Activated CD4-positive, alpha-beta T cell treated with anti-CD3 and anti-CD28 coated beads, Interleukin-2, amount 50 U/mL, for 24 hours (primary cell): ENCODE measurements around the gene MZB1.
"Not testable (repeated sequence)": the region's sequence is repeated elsewhere in the genome, so short reads cannot be mapped to it uniquely, and the experiment has no call there.

ENCODE experiments used
- DNase-seq, 2 donors: peaks; one replicate each; pipeline ENCODE4 v3.0.0-alpha.2; 2020; ENCODE audit warnings: low read depth in 1 of 2, low spot score in 1 of 2

Gene MZB1

GRCh38 chr5:139378101-139378825, 11.4 kb downstream of the MZB1 start:
- no peak for DNase-seq

GRCh38 chr5:139377226-139377625, 12.5 kb downstream of the MZB1 start:
- DNase-seq, result no peak

- DNase-seq, result no peak
Observed at GRCh38 chr5:139376364-139376763, 13.3 kb downstream of the MZB1 start.

GRCh38 chr5:139374909-139375308, 14.8 kb downstream of the MZB1 start:
- no peak for DNase-seq

- DNase-seq, result no peak
Observed at GRCh38 chr5:139371482-139372435, 18.0 kb downstream of the MZB1 start.

GRCh38 chr5:139369181-139369580, 20.5 kb downstream of the MZB1 start:
- DNase-seq, result no peak

GRCh38 chr5:139368613-139369012, 21.1 kb downstream of the MZB1 start:
- DNase-seq, result no peak

- DNase-seq, result no peak
Observed at GRCh38 chr5:139364466-139364865, 25.2 kb downstream of the MZB1 start.

- DNase-seq, result no peak
Observed at GRCh38 chr5:139363937-139364336, 25.8 kb downstream of the MZB1 start.

- DNase-seq, result no peak
Observed at GRCh38 chr5:139361835-139362429, 27.8 kb downstream of the MZB1 start.

GRCh38 chr5:139360384-139360783, 29.3 kb downstream of the MZB1 start:
- DNase-seq, result no peak

GRCh38 chr5:139358064-139358463, 31.6 kb downstream of the MZB1 start:
- no peak for DNase-seq

- not testable (repeated sequence) for DNase-seq
Observed at GRCh38 chr5:139355900-139356299, 33.8 kb downstream of the MZB1 start.

GRCh38 chr5:139354186-139354585, 35.5 kb downstream of the MZB1 start:
- no peak for DNase-seq

GRCh38 chr5:139347863-139348262, 41.9 kb downstream of the MZB1 start:
- not testable (repeated sequence) for DNase-seq

GRCh38 chr5:139345442-139345841, 44.3 kb downstream of the MZB1 start:
- not testable (repeated sequence) for DNase-seq

- DNase-seq, result no peak
Observed at GRCh38 chr5:139344177-139344576, 45.5 kb downstream of the MZB1 start.

GRCh38 chr5:139343476-139343875, 46.2 kb downstream of the MZB1 start:
- no peak for DNase-seq

- no peak for DNase-seq
Observed at GRCh38 chr5:139342423-139342723, 47.3 kb downstream of the MZB1 start.

GRCh38 chr5:139341689-139342422, 47.9 kb downstream of the MZB1 start, which contains the start of gene PAIP2:
TSS of gene PAIP2 (plus strand) at chr5:139341854. CDS start at chr5:139363785, 21,931 bp downstream.
- DNase-seq, result peak; percentile 92 to 96

GRCh38 chr5:139341187-139341688, 48.5 kb downstream of the MZB1 start:
- DNase-seq, result no peak
